SK-N-SH treated with all-trans-retinoic acid at 6 μM for 48 hours (cell line): ENCODE measurements around the gene CDH8.

Experiments
- BACH2 ChIP-seq: fragments of 250-450 bp; sonication (Bioruptor Pico); IDR thresholded peaks from 2 replicates; pipeline ENCODE4 v1.9.0; 2021; ENCODE audit warnings: mild to moderate bottlenecking, borderline replicate concordance
- CSRNP3 ChIP-seq: fragments of 250-450 bp; sonication (Bioruptor Pico); IDR thresholded peaks from 2 replicates; pipeline ENCODE4 v1.5.1; 2021; ENCODE audit warnings: mild to moderate bottlenecking, moderate library complexity
- ESRRG ChIP-seq: fragments of 250-450 bp; sonication (Bioruptor Pico); IDR thresholded peaks from 2 replicates; pipeline ENCODE4 v1.6.1; 2021; ENCODE audit warnings: mild to moderate bottlenecking
- GLIS3 ChIP-seq: fragments of 250-450 bp; sonication (Bioruptor Pico); IDR thresholded peaks from 2 replicates; pipeline ENCODE4 v1.5.0; 2020; ENCODE audit warnings: mild to moderate bottlenecking, moderate library complexity
- OSR1 ChIP-seq: fragments of 250-450 bp; sonication (Bioruptor Pico); IDR thresholded peaks from 2 replicates; pipeline ENCODE4 v1.8.0; 2022; ENCODE audit warnings: moderate library complexity, mild to moderate bottlenecking, inconsistent platforms
- PATZ1 ChIP-seq: fragments of 250-450 bp; sonication (Bioruptor Pico); IDR thresholded peaks from 2 replicates; pipeline ENCODE4 v1.8.0; 2020; ENCODE audit warnings: mild to moderate bottlenecking, moderate library complexity, borderline replicate concordance
- POU6F1 ChIP-seq: fragments of 250-450 bp; sonication (Bioruptor Pico); IDR thresholded peaks from 2 replicates; pipeline ENCODE4 v1.8.0; 2021; ENCODE audit warnings: low read depth, mild to moderate bottlenecking, moderate library complexity, borderline replicate concordance
- PPARA ChIP-seq: fragments of 250-450 bp; sonication (Bioruptor Pico); IDR thresholded peaks from 2 replicates; pipeline ENCODE4 v1.5.0; 2020; ENCODE audit warnings: mild to moderate bottlenecking, borderline replicate concordance
- RARB ChIP-seq: fragments of 250-450 bp; sonication (Bioruptor Pico); IDR thresholded peaks from 2 replicates; pipeline ENCODE4 v1.8.0; 2021; ENCODE audit warnings: mild to moderate bottlenecking, moderate library complexity
- TSHZ2 ChIP-seq: fragments of 250-450 bp; sonication (Bioruptor Pico); IDR thresholded peaks from 2 replicates; pipeline ENCODE4 v1.5.0; 2020; ENCODE audit warnings: mild to moderate bottlenecking, moderate library complexity
- ZC3H10 ChIP-seq: fragments of 250-450 bp; sonication (Bioruptor Pico); IDR thresholded peaks from 2 replicates; pipeline ENCODE4 v1.5.1; 2021; ENCODE audit warnings: mild to moderate bottlenecking, moderate library complexity
- ZNF565 ChIP-seq: fragments of 450-650 bp; formaldehyde crosslinking; conservative IDR thresholded peaks from 2 replicates; pipeline ENCODE4 v1.5.0; 2020; ENCODE audit warnings: low read depth, mild to moderate bottlenecking, moderate library complexity
- ZNF70 ChIP-seq: fragments of 450-650 bp; formaldehyde crosslinking; IDR thresholded peaks from 2 replicates; pipeline ENCODE4 v1.5.0; 2020; ENCODE audit warnings: mild to moderate bottlenecking, moderate library complexity

- TF ChIP-seq ZNF70 (CRISPR knock-in tag), result no peak
- no peak for TF ChIP-seq POU6F1 (CRISPR knock-in tag)
- TF ChIP-seq ZC3H10 (CRISPR knock-in tag), result no peak
- no peak for TF ChIP-seq TSHZ2
- no peak for TF ChIP-seq PPARA (CRISPR knock-in tag)
- no peak for TF ChIP-seq BACH2 (CRISPR knock-in tag)
- TF ChIP-seq ESRRG, result no peak
- TF ChIP-seq CSRNP3 (CRISPR knock-in tag), result no peak
- no peak for TF ChIP-seq PATZ1
- TF ChIP-seq GLIS3 (CRISPR knock-in tag), result no peak
- TF ChIP-seq ZNF565 (CRISPR knock-in tag), result no peak
- no peak for TF ChIP-seq OSR1 (CRISPR knock-in tag)
- TF ChIP-seq RARB (CRISPR knock-in tag), result no peak
These were observed 90.2 kb downstream of the CDH8 start for GRCh38 chr16:61946019-61946418.
